Nephron (organoid): ENCODE results near the gene ELP4.

Source experiments
- H3K27ac Mint-ChIP-seq, 3 experiments: 2 replicates each; pipeline ENCODE4 v1.8.0; 2020; ENCODE audit warnings: mixed read lengths in 3 of 3, mild to moderate bottlenecking in 2 of 3, moderate library complexity in 1 of 3
- H3K27me3 Mint-ChIP-seq: 2 replicates; pipeline ENCODE4 v1.8.0; 2021; ENCODE audit warnings: low read depth, mild to moderate bottlenecking, moderate library complexity, mixed read lengths
- H3K36me3 Mint-ChIP-seq: 2 replicates; pipeline ENCODE4 v1.8.0; 2020; ENCODE audit warnings: low read depth, mixed read lengths
- H3K4me1 Mint-ChIP-seq: 2 replicates; pipeline ENCODE4 v1.8.0; 2020; ENCODE audit warnings: mixed read lengths
- H3K4me3 Mint-ChIP-seq, 3 experiments: 2 replicates each; pipeline ENCODE4 v1.8.0; 2020; ENCODE audit warnings: mild to moderate bottlenecking in 3 of 3, mixed read lengths in 3 of 3, moderate library complexity in 2 of 3
- H3K9me3 Mint-ChIP-seq: 2 replicates; pipeline ENCODE4 v1.8.0; 2020; ENCODE audit warnings: mixed read lengths
- TF ChIP-seq, protein P1 (sequence below), 3 experiments: fragments of 200-600 bp; sonication (generic); IDR thresholded peaks; one replicate each; pipeline ENCODE4 v1.5.0; 2021; ENCODE audit warnings: antibody characterized with exemption in 3 of 3; ENCODE audit not compliant: unreplicated experiment in 3 of 3

The ELP4 gene

GRCh38 chr11:31799435-31800397 lies 290.1 kb downstream of the ELP4 start:
- Mint-ChIP-seq H3K9me3 (peaks cover 4% of the 10 kb centered on the region), H3K27me3 (peaks cover 100% of the 10 kb centered on the region), H3K4me3 (peak overlapping the region; percentile 49 to 59 (median 57)), H3K4me1 (peaks cover 42% of the 10 kb centered on the region), H3K36me3 (no peaks in the 10 kb centered on the region), H3K27ac (no peak overlapping the region)
- TF ChIP-seq, protein P1, sequence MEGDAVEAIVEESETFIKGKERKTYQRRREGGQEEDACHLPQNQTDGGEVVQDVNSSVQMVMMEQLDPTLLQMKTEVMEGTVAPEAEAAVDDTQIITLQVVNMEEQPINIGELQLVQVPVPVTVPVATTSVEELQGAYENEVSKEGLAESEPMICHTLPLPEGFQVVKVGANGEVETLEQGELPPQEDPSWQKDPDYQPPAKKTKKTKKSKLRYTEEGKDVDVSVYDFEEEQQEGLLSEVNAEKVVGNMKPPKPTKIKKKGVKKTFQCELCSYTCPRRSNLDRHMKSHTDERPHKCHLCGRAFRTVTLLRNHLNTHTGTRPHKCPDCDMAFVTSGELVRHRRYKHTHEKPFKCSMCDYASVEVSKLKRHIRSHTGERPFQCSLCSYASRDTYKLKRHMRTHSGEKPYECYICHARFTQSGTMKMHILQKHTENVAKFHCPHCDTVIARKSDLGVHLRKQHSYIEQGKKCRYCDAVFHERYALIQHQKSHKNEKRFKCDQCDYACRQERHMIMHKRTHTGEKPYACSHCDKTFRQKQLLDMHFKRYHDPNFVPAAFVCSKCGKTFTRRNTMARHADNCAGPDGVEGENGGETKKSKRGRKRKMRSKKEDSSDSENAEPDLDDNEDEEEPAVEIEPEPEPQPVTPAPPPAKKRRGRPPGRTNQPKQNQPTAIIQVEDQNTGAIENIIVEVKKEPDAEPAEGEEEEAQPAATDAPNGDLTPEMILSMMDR (IDR thresholded peaks at IDR 0.05; ENCODE audit: unreplicated experiment in 3 of 3): no peak

DNA sequence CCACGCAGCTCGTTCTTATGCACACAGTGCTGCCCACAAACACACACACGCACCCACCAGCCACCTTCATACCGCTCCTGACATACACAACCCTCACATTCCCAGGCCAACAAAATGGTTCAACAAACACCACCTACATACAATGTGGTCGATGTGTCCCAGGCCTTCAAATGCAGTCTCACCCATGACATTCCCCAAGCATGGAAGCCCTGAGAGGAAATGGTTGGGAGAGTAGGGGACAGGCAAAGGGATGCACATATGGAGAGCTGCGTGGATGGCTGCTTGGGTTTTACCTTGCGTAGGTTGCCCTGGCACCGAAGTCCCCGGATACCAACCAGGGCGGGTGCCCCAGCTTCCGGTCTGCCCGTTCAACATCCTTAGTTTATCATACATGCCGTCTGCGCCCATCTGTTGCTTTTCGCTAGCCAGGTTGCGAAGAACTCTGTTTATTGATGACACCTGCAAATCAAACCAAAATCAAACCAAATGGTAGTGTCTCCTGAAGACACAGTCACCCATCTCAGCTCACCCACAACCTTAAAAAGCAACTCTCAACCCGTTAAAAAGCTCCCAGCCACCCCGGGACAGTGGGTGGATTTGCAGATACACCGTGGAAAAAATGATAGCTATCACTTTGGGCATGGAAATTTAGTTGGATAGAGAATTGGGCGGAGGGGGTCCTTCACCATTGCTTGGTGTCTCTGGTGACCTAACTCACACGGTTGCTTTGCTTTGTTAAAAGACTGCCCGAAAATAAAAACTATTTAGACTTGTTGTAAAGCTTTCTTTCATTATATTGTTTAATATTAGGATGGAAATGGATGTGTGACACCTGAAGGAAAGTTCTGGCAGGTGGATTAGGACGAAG lies 291.1 kb downstream of the ELP4 start:
- TF ChIP-seq, protein P1 (IDR thresholded peaks at IDR 0.05; ENCODE audit: unreplicated experiment in 3 of 3): no peak
- peaks cover 44% of the 10 kb centered on the region for H3K4me1 Mint-ChIP-seq
- peaks cover 4% of the 10 kb centered on the region for H3K9me3 Mint-ChIP-seq
- H3K36me3 Mint-ChIP-seq: no peaks in the 10 kb centered on the region
- peak overlapping the region in 2 of 3 experiments; percentile 10 to 15 for H3K4me3 Mint-ChIP-seq
- H3K27me3 Mint-ChIP-seq: peaks cover 100% of the 10 kb centered on the region
- H3K27ac Mint-ChIP-seq: no peak overlapping the region

GRCh38 chr11:31801298-31801702 lies 291.7 kb downstream of the ELP4 start:
- H3K4me1 Mint-ChIP-seq: peaks cover 44% of the 10 kb centered on the region
- H3K27ac Mint-ChIP-seq: no peak overlapping the region

GRCh38 chr11:31802000-31802551 lies 292.5 kb downstream of the ELP4 start:
- Mint-ChIP-seq H3K27me3 (peaks cover 100% of the 10 kb centered on the region), H3K36me3 (no peaks in the 10 kb centered on the region), H3K4me3 (no peak overlapping the region), H3K4me1 (peaks cover 44% of the 10 kb centered on the region), H3K9me3 (peaks cover 8% of the 10 kb centered on the region), H3K27ac (no peak overlapping the region)
- TF ChIP-seq, protein P1 (IDR thresholded peaks at IDR 0.05; ENCODE audit: unreplicated experiment in 3 of 3): no peak

More at GRCh38 chr11:31801298-31801702, 291.7 kb downstream of the ELP4 start:
- peaks cover 4% of the 10 kb centered on the region for H3K9me3 Mint-ChIP-seq
- H3K4me3 Mint-ChIP-seq: no peak overlapping the region
- peaks cover 100% of the 10 kb centered on the region for H3K27me3 Mint-ChIP-seq
- TF ChIP-seq, protein P1 (IDR thresholded peaks at IDR 0.05; ENCODE audit: unreplicated experiment in 3 of 3): no peak
- no peaks in the 10 kb centered on the region for H3K36me3 Mint-ChIP-seq

DNA sequence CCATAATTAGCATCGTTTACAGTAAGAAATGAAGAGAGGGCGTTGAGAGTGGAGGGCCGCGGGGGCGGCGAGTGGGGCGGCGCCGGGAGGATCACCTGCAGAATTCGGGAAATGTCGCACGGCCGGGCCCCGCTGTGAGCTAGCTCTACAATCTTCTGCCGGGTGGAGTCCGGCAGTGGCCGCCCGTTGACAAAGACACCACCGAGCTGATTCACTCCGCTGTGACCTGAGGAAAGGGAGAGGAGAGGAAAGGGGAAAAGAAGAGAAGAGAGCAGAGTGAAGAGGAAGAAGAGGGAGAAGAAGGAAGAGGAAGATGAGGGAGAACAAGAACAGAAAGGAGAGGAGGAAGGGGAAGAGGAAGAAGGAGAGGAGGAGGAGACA lies 293.0 kb downstream of the ELP4 start:
- Mint-ChIP-seq H3K9me3 (peaks cover 8% of the 10 kb centered on the region), H3K27me3 (peaks cover 100% of the 10 kb centered on the region), H3K36me3 (no peaks in the 10 kb centered on the region), H3K27ac (no peak overlapping the region), H3K4me3 (peak overlapping the region in 1 of 3 experiments; percentile 33), H3K4me1 (peaks cover 39% of the 10 kb centered on the region)
- TF ChIP-seq, protein P1 (IDR thresholded peaks at IDR 0.05; ENCODE audit: unreplicated experiment in 3 of 3): no peak
